Measurements from ENCODE around the gene HSPH1. TPM values are rescaled to one million over a fixed set of nuclear protein-coding genes. Genes with fewer than 3 reads are reported as not detected.

Gene HSPH1
- total RNA-seq, 1 experiment from 2014 or later = 116 TPM

GRCh38 chr13:31200637-31200971 lies 38.9 kb upstream of the HSPH1 start:
- BruUV-seq (replicated peaks) = no TSS peak
- Histone ChIP-seq H3K9me2 (ENCODE audit: insufficient read depth) (no peaks in the 10 kb centered on the region), H3K27me3 (ENCODE audit: insufficient read depth, low read length) (no peaks in the 10 kb centered on the region), H3K36me3 (ENCODE audit: control insufficient read depth in 1 of 2, insufficient read depth in 2 of 2, low read length in 2 of 2) (no peaks in the 10 kb centered on the region), H3K9ac (ENCODE audit: low read length) (peak overlapping the region; percentile 67), H3K4me2 (ENCODE audit: low read length) (peak overlapping the region; percentile 87), H4K20me1 (ENCODE audit: insufficient read depth) (no peaks in the 10 kb centered on the region), H3K4me3 (replicated peaks in 1 of 2; ENCODE audit: low read depth in 1 of 2, low read length in 2 of 2) (peak overlapping the region; percentile 57 to 66), H3K79me2 (ENCODE audit: insufficient read depth, low read length) (no peaks in the 10 kb centered on the region), H3K9me3 (ENCODE audit: control insufficient read depth in 1 of 2, insufficient read depth in 1 of 2, low read depth in 1 of 2, low read length in 2 of 2) (no peaks in the 10 kb centered on the region), H3K4me1 (ENCODE audit: control insufficient read depth in 1 of 2, insufficient read depth in 2 of 2, low read length in 2 of 2) (peaks cover 19 to 31% of the 10 kb centered on the region in 2 experiments), H3K27ac (ENCODE audit: low read depth, low read length) (peak overlapping the region; percentile 100), H2AFZ (ENCODE audit: low read depth, low read length, poor library complexity, severe bottlenecking) (no peak overlapping the region)
- DNase-seq (ENCODE audit: low read depth, low spot score) (no peak), ATAC-seq (peak; percentile 51)
- ChIA-PET CTCF (interaction anchor here (1.2 to 1.3 kb wide), 2 partner anchors 9 to 223 kb away, joined by 3 to 4 read pairs; no protein-coding TSS in a partner anchor), RAD21 (ENCODE audit: low non-redundant PET in 1 of 2, low total read pairs in 2 of 2, uncharacterized antibody in 2 of 2, unreplicated experiment in 2 of 2) (no interaction called here), POLR2A (no interaction called here)
- TF ChIP-seq ZFX (IDR thresholded peaks at IDR 0.05) (peak; percentile 82), POLR2A (IDR thresholded peaks at IDR 0.05; ENCODE audit: borderline replicate concordance, extremely low read depth, insufficient read depth, insufficient read length) (no peak)
- intact Hi-C loops (cut with micrococcal nuclease) = no loop called here

GRCh38 chr13:31199849-31200636 lies 38.3 kb upstream of the HSPH1 start, which contains the start of gene B3GLCT:
TSS of gene B3GLCT (plus strand) at chr13:31199975. CDS start at chr13:31200085, 110 bp downstream.
- Histone ChIP-seq H3K4me1 (ENCODE audit: control insufficient read depth in 1 of 2, insufficient read depth in 2 of 2, low read length in 2 of 2) (peaks cover 19 to 31% of the 10 kb centered on the region in 2 experiments), H4K20me1 (ENCODE audit: insufficient read depth) (no peaks in the 10 kb centered on the region), H3K4me3 (replicated peaks in 1 of 2; ENCODE audit: low read depth in 1 of 2, low read length in 2 of 2) (peak within 1 kb of the TSS; percentile 57 to 66), H3K79me2 (ENCODE audit: insufficient read depth, low read length) (no peaks in the 10 kb centered on the region), H3K36me3 (ENCODE audit: control insufficient read depth in 1 of 2, insufficient read depth in 2 of 2, low read length in 2 of 2) (no peaks in the 10 kb centered on the region), H3K27me3 (ENCODE audit: insufficient read depth, low read length) (no peaks in the 10 kb centered on the region), H3K4me2 (ENCODE audit: low read length) (peak within 1 kb of the TSS; percentile 87), H3K9me2 (ENCODE audit: insufficient read depth) (no peaks in the 10 kb centered on the region), H3K9ac (ENCODE audit: low read length) (peak within 1 kb of the TSS; percentile 67), H3K27ac (ENCODE audit: low read depth, low read length) (peak within 1 kb of the TSS; percentile 100), H3K9me3 (ENCODE audit: control insufficient read depth in 1 of 2, insufficient read depth in 1 of 2, low read depth in 1 of 2, low read length in 2 of 2) (no peaks in the 10 kb centered on the region), H2AFZ (ENCODE audit: low read depth, low read length, poor library complexity, severe bottlenecking) (no peak within 1 kb of the TSS)
- ChIA-PET CTCF (interaction anchor here (1.1 to 1.5 kb wide), 4 partner anchors 9 to 148 kb away, joined by 3 read pairs; no protein-coding TSS in a partner anchor), POLR2A (no interaction called here), RAD21 (ENCODE audit: low non-redundant PET in 1 of 2, low total read pairs in 2 of 2, uncharacterized antibody in 2 of 2, unreplicated experiment in 2 of 2) (no interaction called here)
- no TSS peak for BruUV-seq (replicated peaks)
- ATAC-seq = peak; percentile 85
- TF ChIP-seq JUND (IDR thresholded peaks at IDR 0.05) = no peak
- peak; percentile 71 for TF ChIP-seq YY1 (IDR thresholded peaks at IDR 0.05; ENCODE audit: extremely low read depth, insufficient replicate concordance, low read depth, low read length)
- no peak for TF ChIP-seq EZH2phosphoT487 (IDR thresholded peaks at IDR 0.05; ENCODE audit: borderline replicate concordance)
- TF ChIP-seq CTCF (IDR thresholded peaks at IDR 0.05 in 2 of 3, conservative IDR thresholded peaks at IDR 0.05 in 1 of 3; ENCODE audit: borderline replicate concordance in 1 of 3, insufficient read depth in 1 of 3, low read depth in 2 of 3, low read length in 2 of 3) = peak; percentile 36 to 83 (median 59); a peak in 5 of 6 replicates
- no peak for TF ChIP-seq REST (IDR thresholded peaks at IDR 0.05; ENCODE audit: low read depth)
- peak; percentile 30; the same call in 1 of the 2 replicates for TF ChIP-seq CBX3 (IDR thresholded peaks at IDR 0.05; ENCODE audit: low read depth)
- peak; percentile 44 for TF ChIP-seq POLR2A (IDR thresholded peaks at IDR 0.05; ENCODE audit: borderline replicate concordance, extremely low read depth, insufficient read depth, insufficient read length)
- peak; percentile 19; the same call in 1 of the 2 replicates for TF ChIP-seq SIN3A (IDR thresholded peaks at IDR 0.05; ENCODE audit: low read depth)
- no peak for TF ChIP-seq ZFX (IDR thresholded peaks at IDR 0.05)
- peak; percentile 23 for TF ChIP-seq POLR2AphosphoS5 (IDR thresholded peaks at IDR 0.05; ENCODE audit: low read depth, low read length)
- no peak for TF ChIP-seq FOSL1 (IDR thresholded peaks at IDR 0.05; ENCODE audit: low read depth)
- TF ChIP-seq MAX (IDR thresholded peaks at IDR 0.05) = peak; percentile 40
- no peak for TF ChIP-seq ELF1 (IDR thresholded peaks at IDR 0.05; ENCODE audit: borderline replicate concordance, low read depth)
- peak; percentile 33; the same call in 1 of the 2 replicates for TF ChIP-seq RAD21 (IDR thresholded peaks at IDR 0.05; ENCODE audit: low read depth)
- intact Hi-C loops (cut with micrococcal nuclease) = no loop called here
- peak; percentile 36 for DNase-seq (ENCODE audit: low read depth, low spot score)
